Esophagus squamous epithelium (tissue), 5 donors: ENCODE results near the gene PCNP. TPM values are rescaled to one million over a fixed set of nuclear protein-coding genes. Genes with fewer than 3 reads are reported as not detected.

Experiments used
- DNase-seq: peaks from one replicate; lab custom pipeline; 2025; lab: John Stamatoyannopoulos, UW
- H3K27ac ChIP-seq, 4 donors: fragments of 200-600 bp; sonication (generic); one replicate each; pipeline ENCODE4 v1.5.1; 2016 to 2019; ENCODE audit warnings: mild to moderate bottlenecking in 1 of 4
- H3K27me3 ChIP-seq, 4 donors: fragments of 200-600 bp; sonication (generic); 1 replicate in 3 of 4; 2 replicates in 1 of 4; pipeline versions ENCODE4 v1.5.1 to v1.6.0; 2017 to 2021; ENCODE audit warnings: antibody characterized with exemption in 1 of 4
- H3K36me3 ChIP-seq, 3 donors: fragments of 200-600 bp; sonication (generic); one replicate each; pipeline ENCODE4 v1.5.1; 2016 to 2019
- H3K4me1 ChIP-seq, 3 donors: fragments of 200-600 bp; sonication (generic); one replicate each; pipeline ENCODE4 v1.5.1; 2017 to 2019
- H3K4me3 ChIP-seq, 4 donors: fragments of 200-600 bp; sonication (generic); 1 replicate in 3 of 4; 2 replicates in 1 of 4; pipeline ENCODE4 v1.5.1; 2016 to 2019; ENCODE audit warnings: mild to moderate bottlenecking in 2 of 4, moderate library complexity in 1 of 4
- H3K9me3 ChIP-seq, 3 donors: fragments of 200-600 bp; sonication (generic); one replicate each; pipeline ENCODE4 v1.5.1; 2016 to 2019
- POLR2A ChIP-seq, 4 donors: fragments of 450-650 bp; IDR thresholded peaks; one replicate each; pipeline ENCODE4 v1.6.1; 2017; ENCODE audit warnings: antibody characterized with exemption in 4 of 4, mild to moderate bottlenecking in 4 of 4, moderate library complexity in 3 of 4
- WGBS, 2 donors: methylation state at CpG; one replicate each; pipeline ENCODE4 v1.1.5; 2018; 5-methylcytosine and 5-hydroxymethylcytosine counted together
- intact Hi-C: fragments of 100-400 bp; cut with DNase I; formaldehyde crosslinking; loops from one replicate; pipeline ENCODE4 v1.15.0; 2022
- total RNA-seq, 4 donors: library from RNA; depleted of rRNA; stranded (reverse); fragments of >200 nt; gene quantifications; one replicate each; pipeline ENCODE4 v1.1.0, GENCODE V29; 2016
- TF ChIP-seq, protein P1 (sequence below), 6 experiments: fragments of 450-650 bp in 4 of 6; fragments of 200-600 bp in 2 of 6; sonication (generic) in 2 of 6; IDR thresholded peaks; one replicate each; pipeline ENCODE4 v1.5.1; 2016 to 2019; ENCODE audit warnings: antibody characterized with exemption in 6 of 6, mild to moderate bottlenecking in 4 of 6, moderate library complexity in 4 of 6
- donor health status: DM: yes; HTN: yes; CAD: no.

The PCNP gene
- total RNA-seq, 4 donors from 2014 or later, result 36.2 to 106 (median 56.9) TPM

- no peak overlapping the region for H3K4me3 ChIP-seq
- no peak for TF ChIP-seq POLR2A (IDR thresholded peaks at IDR 0.05)
- TF ChIP-seq, protein P1, sequence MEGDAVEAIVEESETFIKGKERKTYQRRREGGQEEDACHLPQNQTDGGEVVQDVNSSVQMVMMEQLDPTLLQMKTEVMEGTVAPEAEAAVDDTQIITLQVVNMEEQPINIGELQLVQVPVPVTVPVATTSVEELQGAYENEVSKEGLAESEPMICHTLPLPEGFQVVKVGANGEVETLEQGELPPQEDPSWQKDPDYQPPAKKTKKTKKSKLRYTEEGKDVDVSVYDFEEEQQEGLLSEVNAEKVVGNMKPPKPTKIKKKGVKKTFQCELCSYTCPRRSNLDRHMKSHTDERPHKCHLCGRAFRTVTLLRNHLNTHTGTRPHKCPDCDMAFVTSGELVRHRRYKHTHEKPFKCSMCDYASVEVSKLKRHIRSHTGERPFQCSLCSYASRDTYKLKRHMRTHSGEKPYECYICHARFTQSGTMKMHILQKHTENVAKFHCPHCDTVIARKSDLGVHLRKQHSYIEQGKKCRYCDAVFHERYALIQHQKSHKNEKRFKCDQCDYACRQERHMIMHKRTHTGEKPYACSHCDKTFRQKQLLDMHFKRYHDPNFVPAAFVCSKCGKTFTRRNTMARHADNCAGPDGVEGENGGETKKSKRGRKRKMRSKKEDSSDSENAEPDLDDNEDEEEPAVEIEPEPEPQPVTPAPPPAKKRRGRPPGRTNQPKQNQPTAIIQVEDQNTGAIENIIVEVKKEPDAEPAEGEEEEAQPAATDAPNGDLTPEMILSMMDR (IDR thresholded peaks at IDR 0.05), result no peak
- peaks cover 0 to 6% (median 0%) of the 10 kb centered on the region in 3 donors for H3K4me1 ChIP-seq
- no peaks in the 10 kb centered on the region for H3K27me3 ChIP-seq
- H3K36me3 ChIP-seq, result no peaks in the 10 kb centered on the region
- intact Hi-C loops, result no loop called here
- no peak for DNase-seq
- WGBS, 2 donors, result 56 to 75% methylated on average over 9 of the region's 9 CpGs
- no peaks in the 10 kb centered on the region for H3K9me3 ChIP-seq
- no peak overlapping the region for H3K27ac ChIP-seq
Observed at GRCh38 chr3:101634591-101635196, 60.7 kb downstream of the PCNP start.

GRCh38 chr3:101635345-101635744 lies 61.4 kb downstream of the PCNP start:
- intact Hi-C loops, result no loop called here
- H3K36me3 ChIP-seq, result no peaks in the 10 kb centered on the region
- WGBS, 2 donors, result 74 to 87% methylated on average over 5 to 9 of the region's 9 CpGs

DNA sequence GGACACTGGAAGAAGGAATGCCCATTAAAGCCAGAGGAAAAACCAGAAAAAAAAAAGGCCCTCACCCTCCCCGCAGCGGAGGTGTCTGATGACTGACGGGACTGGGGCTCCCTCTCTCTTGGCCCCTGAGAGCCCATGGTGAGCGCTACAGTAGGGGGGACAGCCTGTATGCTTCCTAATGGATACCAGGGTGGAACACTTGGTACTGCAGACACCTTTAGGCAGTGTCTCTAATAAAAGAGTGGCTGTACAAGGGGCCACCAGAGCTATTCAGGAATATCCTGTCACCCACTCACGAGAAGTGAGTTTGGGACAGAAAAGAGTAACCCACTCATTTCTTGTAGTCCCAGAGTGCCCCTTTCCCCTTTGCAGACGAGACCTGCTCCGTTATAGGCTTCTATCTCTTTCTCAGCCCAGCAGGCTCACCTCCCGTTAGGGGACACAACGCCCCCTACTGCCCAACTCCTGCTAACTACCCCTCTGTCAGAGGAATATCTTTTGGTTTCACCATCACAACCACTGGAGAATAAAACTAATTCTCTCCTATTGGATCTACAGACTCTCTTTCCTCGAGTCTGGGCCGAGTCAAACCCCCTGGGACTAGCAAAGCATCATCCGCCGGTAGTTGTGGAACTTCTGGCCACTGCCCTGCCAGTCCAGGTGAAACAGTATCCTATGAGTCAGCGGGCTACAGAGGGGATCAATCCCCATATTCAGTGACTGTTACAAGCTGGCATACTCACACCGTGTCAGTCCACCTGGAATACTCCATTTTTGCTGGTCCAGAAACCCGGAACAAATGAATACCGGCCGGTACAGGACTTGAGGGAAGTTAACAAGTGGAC lies 62.2 kb downstream of the PCNP start:
- H3K36me3 ChIP-seq, result no peaks in the 10 kb centered on the region
- no peaks in the 10 kb centered on the region for H3K9me3 ChIP-seq
- TF ChIP-seq, protein P1 (IDR thresholded peaks at IDR 0.05), result peak in 5 of 6 experiments; percentile 21 to 68 (median 47)
- TF ChIP-seq POLR2A (IDR thresholded peaks at IDR 0.05), result no peak
- H3K27me3 ChIP-seq, result no peaks in the 10 kb centered on the region
- peaks cover 0 to 6% (median 0%) of the 10 kb centered on the region in 3 donors for H3K4me1 ChIP-seq
- 40 to 41% methylated on average over 16 of the region's 18 CpGs for WGBS, 2 donors
- intact Hi-C loops, result no loop called here
- no peak for DNase-seq
- H3K4me3 ChIP-seq, result no peak overlapping the region
- H3K27ac ChIP-seq, result no peak overlapping the region

More at GRCh38 chr3:101635345-101635744, 61.4 kb downstream of the PCNP start:
- Histone ChIP-seq H3K27me3 (no peaks in the 10 kb centered on the region), H3K27ac (no peak overlapping the region), H3K4me3 (no peak overlapping the region), H3K9me3 (no peaks in the 10 kb centered on the region), H3K4me1 (peaks cover 0 to 6% (median 0%) of the 10 kb centered on the region in 3 donors)
- no peak for DNase-seq
- TF ChIP-seq POLR2A (IDR thresholded peaks at IDR 0.05), result no peak
- TF ChIP-seq, protein P1 (IDR thresholded peaks at IDR 0.05), result no peak

- Histone ChIP-seq H3K4me3 (no peak overlapping the region), H3K9me3 (no peaks in the 10 kb centered on the region), H3K27ac (no peak overlapping the region), H3K27me3 (no peaks in the 10 kb centered on the region), H3K4me1 (peaks cover 0 to 6% (median 0%) of the 10 kb centered on the region in 3 donors), H3K36me3 (no peaks in the 10 kb centered on the region)
- no peak for DNase-seq
- intact Hi-C loops, result no loop called here
- WGBS, 2 donors, result 83 to 85% methylated on average over 10 of the region's 10 CpGs
- TF ChIP-seq, protein P1 (IDR thresholded peaks at IDR 0.05), result no peak
- TF ChIP-seq POLR2A (IDR thresholded peaks at IDR 0.05), result no peak
Observed at GRCh38 chr3:101637451-101637850, 63.5 kb downstream of the PCNP start.

GRCh38 chr3:101638261-101638745 lies 64.3 kb downstream of the PCNP start:
- Histone ChIP-seq H3K9me3 (no peaks in the 10 kb centered on the region), H3K4me1 (peaks cover 0 to 6% (median 0%) of the 10 kb centered on the region in 3 donors), H3K36me3 (no peaks in the 10 kb centered on the region), H3K4me3 (no peak overlapping the region), H3K27me3 (no peaks in the 10 kb centered on the region), H3K27ac (no peak overlapping the region)
- intact Hi-C loops, result no loop called here
- 82 to 89% methylated on average over 4 to 8 of the region's 10 CpGs for WGBS, 2 donors
- TF ChIP-seq, protein P1 (IDR thresholded peaks at IDR 0.05), result no peak
- no peak for DNase-seq
